K562 (cell line): ENCODE data around the gene KCNQ5. TPM values are rescaled to one million over a fixed set of nuclear protein-coding genes. Genes with fewer than 3 reads are reported as not detected.
A peak's percentile ranks its signal among the peaks of the same experiment; 100 is the strongest.

ENCODE experiments used
- ATAC-seq: fragments of 200-7000 bp; cut with Tn5 transposase; 3 replicates; pipeline ENCODE4 v1.9.1; 2020; ENCODE audit warnings: moderate library complexity
- BruUV-seq: library from RNA; stranded (reverse); fragments of 400-500 nt; replicated peaks from 2 replicates; lab custom pipeline; 2021; lab: Mats Ljungman, UMichigan
- CTCF ChIA-PET: fragments of 300-600 bp; formaldehyde crosslinking; extraction: SDS; loops from one replicate; lab custom pipeline; 2021; ENCODE audit warnings: low intra/inter-chr PET ratio; lab: Yijun Ruan, JAX
- POLR2A ChIA-PET: fragments of 300-600, 350-650 bp; sonication (Branson Sonifier 250); formaldehyde crosslinking; extraction: SDS; loops from one replicate; lab custom pipeline; 2021; ENCODE audit warnings: antibody characterized with exemption, inconsistent platforms; lab: Yijun Ruan, JAX
- DNase-seq, 4 experiments: peaks; one replicate each; pipeline versions ENCODE4 v3.0.0 to v3.0.0-alpha.2; 2011 to 2018; ENCODE audit warnings: low spot score in 3 of 4, mixed read lengths in 3 of 4; ENCODE audit errors: extremely low read depth in 1 of 4
- FAIRE-seq: peaks from 2 replicates; lab custom pipeline; 2011; peaks lifted over from hg19 to GRCh38; lab: Jason Lieb, UNC
- H2AFZ ChIP-seq: 2 replicates; pipeline ENCODE4 v1.6.0; 2011; ENCODE audit warnings: low read depth, low read length, control low read depth, inconsistent platforms
- H3K27ac ChIP-seq: fragments of 200-600 bp; 3 replicates; pipeline ENCODE4 v1.8.0; 2011; ENCODE audit warnings: low read depth, mild to moderate bottlenecking, control low read depth, inconsistent platforms, low read length, moderate library complexity, mixed read lengths; ENCODE audit errors: extremely low read depth
- H3K27me3 ChIP-seq, 2 experiments: fragments of 300-600 bp in 1 of 2; 2 replicates in 1 of 2; 3 replicates in 1 of 2; pipeline versions ENCODE4 v1.6.0 to v1.8.0; 2011; ENCODE audit warnings: inconsistent platforms in 2 of 2, low read length in 2 of 2, mild to moderate bottlenecking in 1 of 2, mixed read lengths in 1 of 2, moderate library complexity in 1 of 2; ENCODE audit not compliant: control insufficient read depth in 2 of 2, insufficient read depth in 2 of 2
- H3K36me3 ChIP-seq: fragments of 300-600 bp; 3 replicates; pipeline ENCODE4 v1.8.0; 2011; ENCODE audit warnings: mild to moderate bottlenecking, low read length, inconsistent platforms; ENCODE audit not compliant: control insufficient read depth, insufficient read depth
- H3K4me1 ChIP-seq, 2 experiments: fragments of 200-600 bp in 1 of 2; replicated peaks in 1 of 2; 2 replicates in 1 of 2; 3 replicates in 1 of 2; pipeline versions ENCODE4 v1.5.1 to v1.8.0; 2011; ENCODE audit warnings: inconsistent platforms in 2 of 2, low read length in 2 of 2, mild to moderate bottlenecking in 1 of 2, mixed read lengths in 1 of 2, moderate library complexity in 1 of 2; ENCODE audit not compliant: control insufficient read depth in 2 of 2, insufficient read depth in 2 of 2
- H3K4me2 ChIP-seq: 2 replicates; pipeline ENCODE4 v1.6.1; 2011; ENCODE audit warnings: low read length, control low read depth, inconsistent platforms, mixed read lengths; ENCODE audit not compliant: insufficient read depth
- H3K4me3 ChIP-seq: fragments of 200-600 bp; sonication (generic), shearing (Covaris generic); 2 replicates; pipeline ENCODE4 v1.5.1; 2016; ENCODE audit warnings: control low read depth, inconsistent platforms
- H3K79me2 ChIP-seq: fragments of 200-600 bp; 3 replicates; pipeline ENCODE4 v1.8.0; 2011; ENCODE audit warnings: low read length, inconsistent platforms; ENCODE audit not compliant: control insufficient read depth, insufficient read depth
- H3K9ac ChIP-seq, 2 experiments: 2 replicates each; pipeline versions ENCODE4 v1.6.0 to v1.6.1; 2011; ENCODE audit warnings: low read depth in 2 of 2, low read length in 2 of 2, control low read depth in 1 of 2, inconsistent platforms in 1 of 2, mild to moderate bottlenecking in 1 of 2, mixed read lengths in 1 of 2; ENCODE audit not compliant: insufficient read depth in 1 of 2
- H3K9me1 ChIP-seq: one replicate; pipeline ENCODE4 v1.6.0; 2011; ENCODE audit warnings: inconsistent platforms, mild to moderate bottlenecking, low read length, moderate library complexity; ENCODE audit not compliant: control insufficient read depth, insufficient read depth
- H3K9me3 ChIP-seq: replicated peaks from 2 replicates; pipeline ENCODE4 v1.5.1; 2011; ENCODE audit warnings: low read depth, low read length, inconsistent platforms; ENCODE audit not compliant: control insufficient read depth, insufficient read depth
- H4K20me1 ChIP-seq: replicated peaks from 2 replicates; pipeline ENCODE4 v1.6.1; 2011; ENCODE audit warnings: low read length, inconsistent platforms, mixed read lengths; ENCODE audit not compliant: control insufficient read depth, insufficient read depth
- ARNT ChIP-seq, 2 experiments: fragments of 450-650 bp; IDR thresholded peaks; 2 replicates each; pipeline ENCODE4 v1.6.1; 2016; ENCODE audit warnings: mild to moderate bottlenecking in 1 of 2
- CEBPB ChIP-seq: fragments of 450-650 bp; IDR thresholded peaks from 2 replicates; pipeline ENCODE4 v1.6.1; 2016; ENCODE audit warnings: missing genetic modification characterization, missing compliant biosample characterization
- CEBPG ChIP-seq, 3 experiments: fragments of 200-800 bp in 1 of 3; sonication (Bioruptor generic) in 1 of 3; sonication (generic) in 1 of 3; formaldehyde crosslinking in 1 of 3; IDR thresholded peaks in 2 of 3; conservative IDR thresholded peaks in 1 of 3; 2 replicates each; pipeline versions ENCODE4 v1.6.1 to v1.8.0; 2016 to 2022; ENCODE audit warnings: missing compliant biosample characterization in 2 of 3, missing genetic modification characterization in 2 of 3, mild to moderate bottlenecking in 1 of 3, missing genetic modification reagents in 1 of 3
- GTF2B ChIP-seq: IDR thresholded peaks from 2 replicates; pipeline ENCODE4 v1.6.1; 2011; ENCODE audit not compliant: insufficient read length; ENCODE audit errors: extremely low read depth
- TOE1 ChIP-seq, 2 experiments: fragments of 450-650 bp in 1 of 2; sonication (generic) in 1 of 2; formaldehyde crosslinking in 1 of 2; IDR thresholded peaks; 2 replicates each; pipeline versions ENCODE4 v1.7.1 to v1.8.0; 2016 to 2022; ENCODE audit warnings: borderline replicate concordance in 2 of 2, mild to moderate bottlenecking in 2 of 2, antibody characterized with exemption in 1 of 2, inconsistent platforms in 1 of 2, low read depth in 1 of 2, missing genetic modification reagents in 1 of 2, moderate library complexity in 1 of 2
- TRIM28 ChIP-seq: fragments of 450-650 bp; IDR thresholded peaks from 2 replicates; pipeline ENCODE4 v1.6.1; 2017
- ZBTB8A ChIP-seq: fragments of 450-650 bp; IDR thresholded peaks from 2 replicates; pipeline ENCODE4 v1.6.1; 2018; ENCODE audit warnings: mild to moderate bottlenecking, moderate library complexity; ENCODE audit not compliant: partially characterized antibody
- ZNF318 ChIP-seq, 2 experiments: fragments of 450-650 bp; IDR thresholded peaks; 2 replicates each; pipeline ENCODE4 v1.6.1; 2016; ENCODE audit warnings: mild to moderate bottlenecking in 2 of 2, borderline replicate concordance in 1 of 2, low read depth in 1 of 2, moderate library complexity in 1 of 2
- WGBS: fragments of 100-300 bp; shearing (Covaris generic); methylation state at CpG from one replicate; pipeline ENCODE4 v1.1.6; 2016; ENCODE audit warnings: low coverage, mixed read lengths; ENCODE audit not compliant: insufficient coverage; ENCODE audit errors: missing lambda C conversion rate; 5-methylcytosine and 5-hydroxymethylcytosine counted together
- in situ Hi-C: fragments of 300-500 bp; cut with MboI; formaldehyde crosslinking; loops from 4 replicates; pipeline ENCODE4 v1.15.0; 2018; ENCODE audit warnings: inconsistent platforms, mixed read lengths
- intact Hi-C: fragments of 100-400 bp; cut with micrococcal nuclease; formaldehyde crosslinking; loops from 2 replicates; pipeline ENCODE4 v1.14.2; 2022
- polyA plus RNA-seq, 8 experiments: library from polyadenylated mRNA; depleted of rRNA in 4 of 8; stranded (reverse) in 5 of 8; unstranded in 3 of 8; fragments of >200 nt; fragmentation: Nextera tagmentation in 2 of 8; fragmentation: Illumina TruSeq in 1 of 8; extraction: Ambion mirVana in 2 of 8; extraction: Trizol in 1 of 8; gene quantifications; 2 replicates each; pipeline versions ENCODE4 v1.2.1 to v1.2.3, GENCODE V29; 2011 to 2014; ENCODE audit warnings: inconsistent platforms in 1 of 8, missing spikeins in 1 of 8
- total RNA-seq, 7 experiments: library from RNA; depleted of rRNA in 6 of 7; stranded (reverse); fragments of >200 nt in 6 of 7; fragmentation: Illumina TruSeq in 2 of 7; extraction: Trizol in 2 of 7; gene quantifications; 2 replicates each; pipeline versions ENCODE4 v1.2.1 to v1.2.3, GENCODE V29; 2011 to 2021; ENCODE audit warnings: low replicate concordance in 1 of 7
- TF ChIP-seq, protein P1 (sequence below), 2 experiments: fragments of 450-650 bp in 1 of 2; sonication (generic) in 1 of 2; formaldehyde crosslinking in 1 of 2; IDR thresholded peaks in 1 of 2; conservative IDR thresholded peaks in 1 of 2; 2 replicates each; pipeline versions ENCODE4 v1.6.1 to v1.8.1; 2016 to 2023; ENCODE audit warnings: mild to moderate bottlenecking in 2 of 2, moderate library complexity in 2 of 2, inconsistent platforms in 1 of 2, missing genetic modification reagents in 1 of 2

The KCNQ5 gene
- total and polyA plus RNA-seq, 9 of the 15 experiments (the other 6 are each of a cell fraction or from before 2014, with no cell fraction given), result 0.31 to 5.9 (median 2.6) TPM

DNA sequence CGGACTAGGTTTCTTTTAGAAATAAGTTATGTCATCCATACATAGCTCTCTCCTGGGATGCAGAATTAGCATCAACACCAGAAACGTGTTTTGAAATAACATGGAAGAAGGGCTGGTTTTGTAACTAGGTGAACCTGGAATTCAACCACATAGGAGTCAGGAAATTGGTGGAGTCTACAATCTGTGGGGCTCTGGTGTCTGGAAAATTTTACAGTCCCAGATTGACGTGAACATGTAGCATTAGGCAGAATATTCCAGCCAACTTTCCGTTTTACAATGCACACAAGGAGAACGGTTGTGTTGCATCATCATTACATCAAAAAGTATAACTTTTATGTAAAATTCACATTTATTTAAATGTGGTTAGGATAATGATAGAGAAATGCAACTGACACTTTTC is 1.9 kb downstream of the KCNQ5 start:
- no TSS peak for BruUV-seq
- in situ Hi-C loops, result loop anchor here (10.0 kb wide), 1 partner anchor 511 kb away; no protein-coding TSS in a partner anchor

More for the DNA sequence above, 1.9 kb downstream of the KCNQ5 start:
- Histone ChIP-seq H4K20me1 (no peaks in the 10 kb centered on the region), H3K4me1 (peaks cover 19 to 33% of the 10 kb centered on the region in 2 experiments; a peak in 4 of 5 replicates), H3K9me3 (no peaks in the 10 kb centered on the region), H3K36me3 (no peaks in the 10 kb centered on the region), H3K9ac (peak overlapping the region in 1 of 2 experiments; percentile 77; a peak in 2 of 4 replicates), H3K27ac (peak overlapping the region; percentile 77; the same call in 2 of the 3 replicates), H3K27me3 (no peaks in the 10 kb centered on the region), H3K4me3 (peak overlapping the region; percentile 49; the same call in 1 of the 2 replicates), H3K4me2 (peak overlapping the region; percentile 82), H3K9me1 (no peaks in the 10 kb centered on the region), H2AFZ (peak overlapping the region; percentile 93; the same call in 1 of the 2 replicates), H3K79me2 (peaks cover 42% of the 10 kb centered on the region)
- POLR2A ChIA-PET, result no interaction called here
- DNase-seq, result no peak
- peak; percentile 56 for FAIRE-seq
- CTCF ChIA-PET, result no interaction called here
- TF ChIP-seq CEBPG (CRISPR knock-in tag; IDR thresholded peaks at IDR 0.05) (peak; percentile 65), CEBPG (tag; conservative IDR thresholded peaks at IDR 0.05 in 1 of 2, IDR thresholded peaks at IDR 0.05 in 1 of 2) (peak; percentile 57 to 76; a peak in 2 of 4 replicates), TOE1 (IDR thresholded peaks at IDR 0.05; ENCODE audit: borderline replicate concordance) (no peak), TOE1 (CRISPR knock-in tag; IDR thresholded peaks at IDR 0.05; ENCODE audit: borderline replicate concordance, low read depth) (no peak), TRIM28 (no peak), ZNF318 (IDR thresholded peaks at IDR 0.05; ENCODE audit: borderline replicate concordance in 1 of 2, low read depth in 1 of 2) (no peak), ARNT (IDR thresholded peaks at IDR 0.05) (no peak), CEBPB (peak; percentile 65; the same call in 1 of the 2 replicates), ZBTB8A (no peak), GTF2B (no peak)
- TF ChIP-seq, protein P1, sequence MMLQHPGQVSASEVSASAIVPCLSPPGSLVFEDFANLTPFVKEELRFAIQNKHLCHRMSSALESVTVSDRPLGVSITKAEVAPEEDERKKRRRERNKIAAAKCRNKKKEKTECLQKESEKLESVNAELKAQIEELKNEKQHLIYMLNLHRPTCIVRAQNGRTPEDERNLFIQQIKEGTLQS (IDR thresholded peaks at IDR 0.05), result peak; percentile 91
- TF ChIP-seq, protein P1 (CRISPR knock-in tag; conservative IDR thresholded peaks at IDR 0.05), result no peak
- ATAC-seq, result no peak
- intact Hi-C loops, result loop anchor here (5.0 kb wide), 2 partner anchors 62 to 358 kb away; no protein-coding TSS in a partner anchor
- WGBS, result 8% methylated on average over 5 of the region's 5 CpGs
